ENCODE results near the gene C5orf22.

The C5orf22 gene

GRCh38 chr5:31496301-31496700, 35.8 kb upstream of the C5orf22 start:
- no peak overlapping the region for H3K27ac ChIP-seq

GRCh38 chr5:31496891-31497290, 35.2 kb upstream of the C5orf22 start:
- no peak overlapping the region for H3K27ac ChIP-seq
- TF ChIP-seq ZFX (IDR thresholded peaks at IDR 0.05) = no peak

More at GRCh38 chr5:31496301-31496700, 35.8 kb upstream of the C5orf22 start:
- TF ChIP-seq ZFX (IDR thresholded peaks at IDR 0.05) (no peak), CTCF (conservative IDR thresholded peaks at IDR 0.05) (no peak)

GRCh38 chr5:31500256-31500655, 31.8 kb upstream of the C5orf22 start:
- TF ChIP-seq ZFX (IDR thresholded peaks at IDR 0.05) = no peak
- TF ChIP-seq CTCF (conservative IDR thresholded peaks at IDR 0.05) = no peak
- H3K27ac ChIP-seq = no peak overlapping the region

GRCh38 chr5:31502506-31502905, 29.6 kb upstream of the C5orf22 start:
- H3K27ac ChIP-seq = no peak overlapping the region
- TF ChIP-seq ZFX (IDR thresholded peaks at IDR 0.05) = no peak
- no peak for TF ChIP-seq CTCF (conservative IDR thresholded peaks at IDR 0.05)

- TF ChIP-seq ZFX (IDR thresholded peaks at IDR 0.05) (no peak), CTCF (conservative IDR thresholded peaks at IDR 0.05) (no peak)
- no peak overlapping the region for H3K27ac ChIP-seq
Observed at GRCh38 chr5:31504529-31504928, 27.6 kb upstream of the C5orf22 start.

GRCh38 chr5:31511305-31511704, 20.8 kb upstream of the C5orf22 start:
- TF ChIP-seq CTCF (conservative IDR thresholded peaks at IDR 0.05) (no peak), ZFX (IDR thresholded peaks at IDR 0.05) (no peak)
- H3K27ac ChIP-seq = no peak overlapping the region

- H3K27ac ChIP-seq = no peak overlapping the region
- TF ChIP-seq ZFX (IDR thresholded peaks at IDR 0.05) (no peak), CTCF (conservative IDR thresholded peaks at IDR 0.05) (no peak)
Observed at GRCh38 chr5:31516802-31517201, 15.3 kb upstream of the C5orf22 start.

- no peak for TF ChIP-seq CTCF (conservative IDR thresholded peaks at IDR 0.05)
- no peak for TF ChIP-seq ZFX (IDR thresholded peaks at IDR 0.05)
- H3K27ac ChIP-seq = no peak overlapping the region
Observed at GRCh38 chr5:31523041-31523440, 9.1 kb upstream of the C5orf22 start.
